OCI-LY3 (cell line): ENCODE results near the gene PI16.

Experiments
- EZH2phosphoT487 ChIP-seq: fragments of 200-600 bp; shearing (Covaris generic); IDR thresholded peaks from 2 replicates; pipeline ENCODE4 v1.6.1; 2018; ENCODE audit warnings: antibody characterized with exemption, mixed run types, low read depth
- TF ChIP-seq, protein P1 (sequence below): fragments of 200-600, 300-600 bp; sonication (generic); IDR thresholded peaks from 2 replicates; pipeline ENCODE4 v1.5.1; 2014; ENCODE audit warnings: antibody characterized with exemption, low read length, low read depth

DNA sequence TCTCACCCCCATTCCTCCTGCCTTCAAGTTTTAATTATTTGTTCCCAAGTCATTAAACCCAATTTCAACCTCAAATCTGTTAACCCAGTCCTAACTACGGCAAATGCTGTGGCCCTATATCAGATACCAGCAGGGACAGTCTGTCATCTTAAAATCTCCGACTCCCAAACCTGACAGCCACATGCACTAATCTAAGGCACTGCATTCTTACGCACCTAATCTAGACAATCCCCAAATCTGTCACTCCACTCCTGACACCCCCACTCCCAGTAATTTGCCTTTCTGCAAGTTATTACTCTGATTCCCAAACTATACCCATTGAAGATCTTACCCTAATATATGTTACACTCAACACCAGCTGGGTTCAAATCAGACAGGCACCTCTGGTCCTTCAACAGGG is 29.0 kb downstream of the PI16 start:
- TF ChIP-seq, protein P1, sequence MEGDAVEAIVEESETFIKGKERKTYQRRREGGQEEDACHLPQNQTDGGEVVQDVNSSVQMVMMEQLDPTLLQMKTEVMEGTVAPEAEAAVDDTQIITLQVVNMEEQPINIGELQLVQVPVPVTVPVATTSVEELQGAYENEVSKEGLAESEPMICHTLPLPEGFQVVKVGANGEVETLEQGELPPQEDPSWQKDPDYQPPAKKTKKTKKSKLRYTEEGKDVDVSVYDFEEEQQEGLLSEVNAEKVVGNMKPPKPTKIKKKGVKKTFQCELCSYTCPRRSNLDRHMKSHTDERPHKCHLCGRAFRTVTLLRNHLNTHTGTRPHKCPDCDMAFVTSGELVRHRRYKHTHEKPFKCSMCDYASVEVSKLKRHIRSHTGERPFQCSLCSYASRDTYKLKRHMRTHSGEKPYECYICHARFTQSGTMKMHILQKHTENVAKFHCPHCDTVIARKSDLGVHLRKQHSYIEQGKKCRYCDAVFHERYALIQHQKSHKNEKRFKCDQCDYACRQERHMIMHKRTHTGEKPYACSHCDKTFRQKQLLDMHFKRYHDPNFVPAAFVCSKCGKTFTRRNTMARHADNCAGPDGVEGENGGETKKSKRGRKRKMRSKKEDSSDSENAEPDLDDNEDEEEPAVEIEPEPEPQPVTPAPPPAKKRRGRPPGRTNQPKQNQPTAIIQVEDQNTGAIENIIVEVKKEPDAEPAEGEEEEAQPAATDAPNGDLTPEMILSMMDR, result no peak
- TF ChIP-seq EZH2phosphoT487, result no peak
